Activated CD4-positive, alpha-beta T cell treated with anti-CD3 and anti-CD28 coated beads, Interleukin-2, Interleukin-4, amounts not matched to agents 100 ng/mL and 50 ng/mL, durations not matched to agents 16 hours and 8 hours (primary cell): Measurements from ENCODE around the gene CPNE2.

Source experiments
- DNase-seq: peaks from one replicate; pipeline ENCODE4 v3.0.0-alpha.2; 2020; ENCODE audit warnings: low spot score

CPNE2 gene

GRCh38 chr16:57123974-57124674 lies 31.7 kb downstream of the CPNE2 start:
- DNase-seq = no peak

GRCh38 chr16:57125376-57125775 lies 33.0 kb downstream of the CPNE2 start:
- no peak for DNase-seq

GRCh38 chr16:57125969-57126368 lies 33.6 kb downstream of the CPNE2 start:
- DNase-seq = no peak

GRCh38 chr16:57126411-57126810 lies 34.0 kb downstream of the CPNE2 start:
- DNase-seq = no peak

GRCh38 chr16:57127037-57127763 lies 34.8 kb downstream of the CPNE2 start:
- DNase-seq = no peak

GRCh38 chr16:57127836-57128235 lies 35.5 kb downstream of the CPNE2 start:
- no peak for DNase-seq

- DNase-seq = peak; percentile 62
Observed at GRCh38 chr16:57128771-57129389, 36.5 kb downstream of the CPNE2 start.

- no peak for DNase-seq
Observed at GRCh38 chr16:57130950-57131321, 38.6 kb downstream of the CPNE2 start.

GRCh38 chr16:57131351-57131970 lies 39.1 kb downstream of the CPNE2 start:
- no peak for DNase-seq

- DNase-seq = no peak
Observed at GRCh38 chr16:57132470-57132869, 40.1 kb downstream of the CPNE2 start.

- no peak for DNase-seq
Observed at GRCh38 chr16:57133031-57133430, 40.6 kb downstream of the CPNE2 start.

GRCh38 chr16:57133886-57134285 lies 41.5 kb downstream of the CPNE2 start:
- no peak for DNase-seq

- peak; percentile 19 for DNase-seq
Observed at GRCh38 chr16:57134982-57135381, 42.6 kb downstream of the CPNE2 start.

GRCh38 chr16:57137043-57137442 lies 44.7 kb downstream of the CPNE2 start:
- no peak for DNase-seq

- no peak for DNase-seq
Observed at GRCh38 chr16:57137566-57138273, 45.3 kb downstream of the CPNE2 start.

GRCh38 chr16:57138281-57138935 lies 46.0 kb downstream of the CPNE2 start:
- DNase-seq = no peak

- no peak for DNase-seq
Observed at GRCh38 chr16:57140931-57141668, 48.7 kb downstream of the CPNE2 start.

- peak; percentile 22 for DNase-seq
Observed at GRCh38 chr16:57141822-57142631, 49.6 kb downstream of the CPNE2 start.

GRCh38 chr16:57143149-57143921 lies 51.0 kb downstream of the CPNE2 start:
- no peak for DNase-seq
